ENCODE results near the gene GFRA3.
A peak's percentile ranks its signal among the peaks of the same experiment; 100 is the strongest.
"Not testable (repeated sequence)": the region's sequence is repeated elsewhere in the genome, so short reads cannot be mapped to it uniquely, and the experiment has no call there.

The GFRA3 gene

GRCh38 chr5:138274189-138274853 is at the start of gene GFRA3:
TSS of gene GFRA3 (minus strand) at chr5:138274621. CDS start at chr5:138274424, 197 bp downstream.
- DNase-seq: peak; percentile 74

DNA sequence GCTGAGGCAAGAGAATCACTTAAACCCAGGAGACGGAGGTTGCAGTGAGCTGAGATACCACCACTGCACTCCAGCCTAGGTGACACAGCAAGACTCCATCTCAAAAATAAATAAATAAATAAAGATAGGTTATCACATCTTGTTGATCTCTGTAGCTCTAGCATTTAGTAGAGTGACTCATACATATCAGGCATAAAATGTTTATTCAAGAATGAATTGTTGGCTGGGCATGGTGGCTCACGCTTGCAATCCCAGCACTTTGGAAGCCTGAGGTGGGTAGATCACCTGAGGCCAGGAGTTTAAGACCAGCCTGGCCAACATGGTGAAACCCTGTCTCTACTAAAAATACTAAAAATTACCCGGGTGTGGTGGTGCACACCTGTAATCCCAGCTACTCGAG is 43.8 kb upstream of the GFRA3 start:
- not testable (repeated sequence) for DNase-seq

DNA sequence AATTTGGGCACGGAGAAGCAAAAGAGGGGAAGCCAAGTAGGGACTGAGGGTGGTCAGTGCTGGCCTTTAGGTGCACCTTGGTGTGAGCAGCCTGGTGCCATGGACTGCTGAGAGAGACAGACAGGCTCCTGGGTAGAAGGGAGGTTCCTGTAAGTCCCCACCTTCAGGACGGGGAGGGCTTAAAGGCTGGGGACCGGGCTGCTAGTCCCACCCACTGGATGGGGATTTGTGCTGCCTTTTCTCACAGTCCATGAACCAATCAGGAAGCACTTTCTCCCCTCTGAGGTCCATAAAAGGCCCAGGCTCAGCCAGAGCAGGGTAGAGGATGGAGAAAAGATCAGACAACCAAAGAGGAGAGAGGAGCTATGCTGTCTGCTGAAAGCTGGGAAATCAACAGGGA is 41.9 kb upstream of the GFRA3 start:
- no peak for DNase-seq

- no peak for DNase-seq
Measured at GRCh38 chr5:138315751-138316278, 41.4 kb upstream of the GFRA3 start.

- DNase-seq: peak; percentile 86
Measured at GRCh38 chr5:138305797-138306196, 31.4 kb upstream of the GFRA3 start.

GRCh38 chr5:138303372-138303771 is 29.0 kb upstream of the GFRA3 start:
- DNase-seq: no peak

- no peak for DNase-seq
Measured at GRCh38 chr5:138289296-138289695, 14.9 kb upstream of the GFRA3 start.

GRCh38 chr5:138287246-138287645 is 12.8 kb upstream of the GFRA3 start:
- no peak for DNase-seq

DNA sequence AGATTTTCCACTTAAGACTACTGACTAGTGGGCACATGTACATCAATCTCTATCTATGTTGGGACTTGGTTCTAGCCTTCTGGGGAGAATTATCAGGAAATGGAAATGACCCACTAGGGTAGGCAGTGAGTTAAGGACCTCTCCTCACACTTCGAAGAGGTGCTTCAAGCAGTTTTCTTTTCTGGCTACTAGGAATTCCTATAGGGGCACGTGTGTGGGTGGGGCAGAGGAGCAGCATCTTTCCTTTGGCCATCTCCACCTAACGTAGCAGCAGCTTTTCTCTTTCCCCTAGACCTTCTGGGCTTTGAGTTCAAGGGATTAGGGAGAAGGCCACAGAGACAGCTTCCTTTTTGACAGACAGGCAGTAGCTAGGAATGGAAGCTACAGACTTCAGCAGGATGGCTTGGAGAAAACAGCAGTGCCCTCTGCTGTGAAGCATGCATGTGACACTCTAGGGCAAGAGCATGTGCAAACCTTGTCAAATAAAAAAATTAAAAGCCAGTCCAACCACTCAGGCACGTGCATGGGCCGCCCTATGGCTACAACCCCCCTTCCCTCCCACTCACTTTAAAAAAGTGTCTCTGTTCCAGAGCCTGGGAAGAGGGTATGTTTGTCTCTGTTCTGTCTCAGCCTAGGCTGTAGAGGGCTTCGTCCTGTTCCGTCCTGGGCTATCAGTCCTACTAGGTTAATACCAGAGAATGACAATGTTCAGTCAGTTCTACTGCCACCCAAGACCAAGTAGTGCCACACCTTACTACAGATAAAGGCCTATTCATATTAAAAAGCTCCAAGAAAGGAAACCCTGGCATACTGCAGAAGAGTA is 8.7 kb upstream of the GFRA3 start:
- DNase-seq: peak; percentile 72

- no peak for DNase-seq
Measured at GRCh38 chr5:138280915-138281314, 6.5 kb upstream of the GFRA3 start.

- DNase-seq: peak; percentile 83
Measured at GRCh38 chr5:138276402-138277054, 2.1 kb upstream of the GFRA3 start.

DNA sequence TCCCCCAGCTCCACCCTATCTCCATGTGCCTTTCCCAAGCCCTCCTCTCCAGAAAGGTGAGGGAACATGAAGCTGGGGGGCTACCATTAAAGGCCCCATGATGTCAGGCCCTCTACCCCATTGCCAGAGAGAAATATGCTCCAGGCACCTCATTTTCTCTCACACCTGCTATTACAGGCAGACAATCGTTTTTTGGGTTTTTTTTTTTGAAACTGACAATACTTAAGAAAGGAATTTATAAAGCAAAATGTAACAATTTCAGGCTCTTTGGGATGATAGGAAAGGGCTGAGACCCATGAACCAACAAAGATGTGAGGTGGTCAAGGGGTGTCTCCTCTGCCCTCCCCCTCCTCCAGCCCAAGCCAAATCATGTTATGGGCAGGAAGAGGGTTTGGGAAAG is 1.5 kb upstream of the GFRA3 start:
- DNase-seq: no peak

GRCh38 chr5:138275379-138275782 is 960 bp upstream of the GFRA3 start:
- peak; percentile 95 for DNase-seq

DNA sequence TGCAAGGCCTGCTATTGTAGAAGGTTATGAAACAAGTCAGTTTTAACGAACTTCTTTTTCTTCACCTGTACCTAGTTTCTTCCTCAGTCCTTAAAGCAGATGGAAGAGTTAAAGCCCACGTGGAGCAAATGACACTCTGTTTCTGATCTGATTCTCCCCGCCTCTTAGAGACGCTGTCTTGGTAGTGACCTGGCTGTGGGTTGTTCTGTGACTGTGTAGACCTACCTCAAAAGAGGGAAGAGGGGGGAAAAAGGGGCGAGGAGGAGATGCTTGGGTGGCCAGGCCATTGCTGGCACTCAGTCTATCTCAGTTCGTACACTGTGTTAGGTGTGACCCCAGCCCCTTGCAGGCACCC is 610 bp downstream of the GFRA3 start:
- no peak for DNase-seq

DNA sequence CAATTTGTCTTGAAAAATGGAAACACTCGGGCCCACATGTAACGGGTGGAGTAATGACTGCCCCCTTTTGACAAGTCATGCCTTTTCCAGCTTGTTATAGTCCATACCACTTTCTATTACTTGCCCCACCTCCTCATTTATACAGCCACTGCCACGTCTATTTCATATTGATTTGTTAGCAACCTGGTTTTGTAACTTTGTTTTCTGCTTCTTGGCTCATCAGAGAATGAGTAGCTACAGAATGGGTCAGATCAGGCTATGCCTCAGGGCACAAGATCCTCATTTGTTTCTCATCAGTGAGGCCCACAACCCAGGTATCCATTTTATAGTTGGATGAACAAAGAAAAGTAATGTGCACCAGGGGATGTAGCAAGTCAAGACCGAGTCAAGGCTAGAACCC is 1.7 kb downstream of the GFRA3 start:
- no peak for DNase-seq

GRCh38 chr5:138271281-138271680 is 3.1 kb downstream of the GFRA3 start:
- DNase-seq: no peak

GRCh38 chr5:138264183-138264582 is 10.2 kb downstream of the GFRA3 start:
- DNase-seq: no peak

GRCh38 chr5:138263581-138263980 is 10.8 kb downstream of the GFRA3 start:
- no peak for DNase-seq

DNA sequence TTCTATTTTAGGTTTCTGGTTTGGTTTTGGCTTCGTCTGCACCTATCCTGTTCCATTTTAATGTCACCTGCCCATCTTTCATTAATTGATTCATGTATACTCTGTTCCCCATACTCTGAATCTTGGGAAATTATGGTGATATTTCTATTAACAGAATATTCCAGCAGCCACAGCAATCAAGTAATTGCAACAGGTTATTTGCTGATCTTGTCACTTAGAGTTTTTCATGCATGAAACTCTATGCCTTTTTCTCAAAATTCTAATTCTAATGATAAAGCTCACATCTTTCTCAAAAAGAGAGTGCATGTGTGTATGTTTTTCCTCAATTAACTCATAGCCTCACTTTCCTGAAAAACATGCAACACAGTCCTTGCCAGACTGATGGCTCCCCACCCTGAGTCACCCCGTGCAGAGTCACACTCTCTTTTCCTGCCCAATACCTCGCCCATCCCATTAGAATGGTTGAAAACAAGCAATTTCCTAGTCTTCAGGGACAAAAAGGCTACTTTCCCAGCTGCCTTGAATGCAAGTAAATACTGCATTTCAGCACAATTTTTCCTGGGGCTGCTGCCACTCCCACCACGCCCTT is 15.6 kb downstream of the GFRA3 start:
- no peak for DNase-seq

- DNase-seq: no peak
Measured at GRCh38 chr5:138257583-138257982, 16.8 kb downstream of the GFRA3 start.

GRCh38 chr5:138252944-138253343 is 21.5 kb downstream of the GFRA3 start:
- DNase-seq: no peak

DNA sequence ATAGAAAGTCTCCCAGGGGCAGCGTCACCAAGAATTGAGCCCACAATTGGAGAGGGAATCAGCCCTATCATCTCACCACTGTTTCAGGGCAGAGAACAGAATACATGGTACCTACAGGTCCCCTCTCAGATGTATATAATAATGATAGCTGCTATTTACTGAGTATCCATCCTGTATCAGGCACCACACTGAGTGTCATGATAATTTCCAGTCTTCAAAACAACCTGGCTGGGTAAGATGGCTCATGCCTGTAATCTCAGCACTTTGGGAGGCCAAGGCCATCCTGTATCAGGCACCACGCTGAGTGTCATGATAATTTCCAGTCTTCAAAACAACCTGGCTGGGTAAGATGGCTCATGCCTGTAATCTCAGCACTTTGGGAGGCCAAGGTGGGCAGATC is 26.6 kb downstream of the GFRA3 start:
- DNase-seq: not testable (repeated sequence)

- DNase-seq: no peak
Measured at GRCh38 chr5:138246822-138247221, 27.6 kb downstream of the GFRA3 start.
